Endothelial cell of umbilical vein (primary cell): Measurements from ENCODE around the gene GPR107. TPM values are rescaled to one million over a fixed set of nuclear protein-coding genes. Genes with fewer than 3 reads are reported as not detected.

Source experiments
- BruUV-seq: library from RNA; stranded (reverse); fragments of 400-500 nt; replicated peaks from 2 replicates; lab custom pipeline; 2021; lab: Mats Ljungman, UMichigan
- CTCF ChIA-PET: fragments of 300-600, 350-600 bp; sonication (Branson Sonifier 250); formaldehyde crosslinking; loops from one replicate; lab custom pipeline; 2021; ENCODE audit warnings: antibody characterized with exemption, inconsistent platforms; lab: Charles Lee
- POLR2A ChIA-PET: fragments of 300-600, 350-600 bp; sonication (Branson Sonifier 250); formaldehyde crosslinking; loops from one replicate; lab custom pipeline; 2021; ENCODE audit warnings: antibody characterized with exemption, inconsistent platforms; lab: Charles Lee
- DNase-seq: peaks from one replicate; pipeline ENCODE4 v3.0.0-alpha.2; 2011; ENCODE audit warnings: low read depth, low spot score
- FAIRE-seq: peaks from 2 replicates; lab custom pipeline; 2011; peaks lifted over from hg19 to GRCh38; lab: Jason Lieb, UNC
- H2AFZ ChIP-seq: 2 replicates; pipeline ENCODE4 v1.6.0; 2012; ENCODE audit warnings: low read depth, low read length, control low read depth, inconsistent platforms
- H3K27ac ChIP-seq: 2 replicates; pipeline ENCODE4 v1.5.1; 2011; ENCODE audit warnings: low read depth, mild to moderate bottlenecking, control low read depth, low read length, moderate library complexity; ENCODE audit not compliant: insufficient read depth
- H3K27me3 ChIP-seq, 2 experiments: 2 replicates each; pipeline versions ENCODE4 v1.6.0 to v1.6.1; 2011; ENCODE audit warnings: low read length in 2 of 2, mixed read lengths in 1 of 2; ENCODE audit not compliant: control insufficient read depth in 2 of 2, insufficient read depth in 2 of 2
- H3K36me3 ChIP-seq, 2 experiments: 2 replicates in 1 of 2; 3 replicates in 1 of 2; pipeline ENCODE4 v1.5.1; 2011; ENCODE audit warnings: low read length in 2 of 2, mild to moderate bottlenecking in 1 of 2, moderate library complexity in 1 of 2; ENCODE audit not compliant: control insufficient read depth in 2 of 2, insufficient read depth in 2 of 2; ENCODE audit errors: extremely low read depth in 1 of 2
- H3K4me1 ChIP-seq: 3 replicates; pipeline ENCODE4 v1.5.1; 2011; ENCODE audit warnings: mild to moderate bottlenecking, low read length; ENCODE audit not compliant: control insufficient read depth, insufficient read depth; ENCODE audit errors: extremely low read depth
- H3K4me2 ChIP-seq: 2 replicates; pipeline ENCODE4 v1.6.1; 2011; ENCODE audit warnings: low read length, control low read depth, mixed read lengths; ENCODE audit not compliant: insufficient read depth
- H3K4me3 ChIP-seq, 3 experiments: fragments of 200-600 bp in 1 of 3; sonication (generic), shearing (Covaris generic) in 1 of 3; replicated peaks in 1 of 3; 2 replicates each; pipeline ENCODE4 v1.5.1; 2011 to 2016; ENCODE audit warnings: control low read depth in 3 of 3, low read length in 3 of 3, mild to moderate bottlenecking in 2 of 3, inconsistent platforms in 1 of 3, low read depth in 1 of 3, moderate library complexity in 1 of 3; ENCODE audit not compliant: insufficient read depth in 1 of 3
- H3K79me2 ChIP-seq: 2 replicates; pipeline ENCODE4 v1.6.0; 2012; ENCODE audit warnings: low read length, inconsistent platforms; ENCODE audit not compliant: control insufficient read depth, insufficient read depth
- H3K9ac ChIP-seq: replicated peaks from 2 replicates; pipeline ENCODE3; 2011; ENCODE audit warnings: low read length, control low read depth; ENCODE audit not compliant: insufficient read depth; ENCODE audit errors: extremely low read depth
- H3K9me1 ChIP-seq: replicated peaks from 3 replicates; pipeline ENCODE4 v1.6.0; 2011; ENCODE audit warnings: mild to moderate bottlenecking, low read length; ENCODE audit not compliant: control insufficient read depth, insufficient read depth; ENCODE audit errors: extremely low read depth
- H3K9me3 ChIP-seq: replicated peaks from 2 replicates; pipeline ENCODE4 v1.5.1; 2012; ENCODE audit warnings: low read length, inconsistent platforms; ENCODE audit not compliant: control insufficient read depth, insufficient read depth
- H4K20me1 ChIP-seq: replicated peaks from 2 replicates; pipeline ENCODE3; 2011; ENCODE audit warnings: mild to moderate bottlenecking, low read length; ENCODE audit not compliant: control insufficient read depth, insufficient read depth; ENCODE audit errors: extremely low read depth
- FOS ChIP-seq: IDR thresholded peaks from 2 replicates; pipeline ENCODE4 v1.6.1; 2011; ENCODE audit warnings: mild to moderate bottlenecking, low read length, moderate library complexity, borderline replicate concordance; ENCODE audit not compliant: insufficient read depth
- JUN ChIP-seq: IDR thresholded peaks from 2 replicates; pipeline ENCODE4 v1.6.1; 2011; ENCODE audit warnings: borderline replicate concordance, low read depth; ENCODE audit not compliant: insufficient read length, insufficient read depth
- MYC ChIP-seq: IDR thresholded peaks from one replicate; pipeline ENCODE4 v1.6.1; 2011; ENCODE audit warnings: mild to moderate bottlenecking, low read depth, low read length
- POLR2AphosphoS5 ChIP-seq: IDR thresholded peaks from 2 replicates; pipeline ENCODE4 v1.6.1; 2012; ENCODE audit warnings: low read depth, mild to moderate bottlenecking, control low read depth, low read length, moderate library complexity; ENCODE audit not compliant: insufficient read depth
- dilution Hi-C: fragments of 300-500 bp; cut with MboI; formaldehyde crosslinking; loops from one replicate; pipeline ENCODE4 v1.15.0; 2019; ENCODE audit warnings: low sequenced_read_pairs; ENCODE audit not compliant: extremely low pct_ligation_motif_present
- intact Hi-C: fragments of 100-400 bp; cut with micrococcal nuclease; formaldehyde crosslinking; loops from one replicate; pipeline ENCODE4 v1.10.0; 2022
- polyA plus RNA-seq, 4 experiments: library from polyadenylated mRNA; depleted of rRNA in 3 of 4; stranded (reverse) in 3 of 4; unstranded in 1 of 4; fragments of >200 nt; gene quantifications; 2 replicates each; pipeline versions ENCODE4 v1.2.1 to v1.2.3, GENCODE V29; 2011 to 2012; ENCODE audit warnings: missing spikeins in 1 of 4
- total RNA-seq: library from RNA; stranded (reverse); gene quantifications from 2 replicates; pipeline ENCODE4 v1.2.3, GENCODE V29; 2021
- TF ChIP-seq, protein P1 (sequence below), 2 donors: IDR thresholded peaks; 1 replicate in 1 of 2; 2 replicates in 1 of 2; pipeline ENCODE4 v1.5.1; 2011; ENCODE audit warnings: low read length in 2 of 2, mild to moderate bottlenecking in 2 of 2, moderate library complexity in 2 of 2, control low read depth in 1 of 2, inconsistent platforms in 1 of 2, low read depth in 1 of 2; ENCODE audit not compliant: insufficient read depth in 1 of 2; ENCODE audit errors: extremely low read depth in 1 of 2

The GPR107 gene
- total and polyA plus RNA-seq, 2 donors (not counting 3 experiments of a cell fraction or from before 2014, with no cell fraction given): 27.2 to 38.9 TPM

DNA sequence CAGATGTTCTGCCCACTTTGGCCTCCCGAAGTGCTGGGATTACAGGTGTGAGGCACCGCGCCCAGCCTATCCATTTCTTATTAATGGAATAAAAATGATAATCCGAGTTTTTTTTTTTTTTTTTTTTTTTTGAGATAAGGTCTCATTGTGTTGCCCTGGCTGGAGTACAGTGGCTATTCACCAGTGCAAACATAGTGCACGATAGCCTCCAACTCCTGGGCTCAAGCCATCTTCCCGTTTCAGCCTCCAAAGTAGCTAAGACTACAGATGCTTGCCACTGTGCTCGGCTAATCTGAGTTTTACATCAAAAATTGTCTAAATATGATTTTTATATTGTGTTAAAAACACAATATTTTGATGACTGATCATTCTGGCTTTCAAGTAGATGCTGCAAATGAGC is 6.6 kb downstream of the GPR107 start:
- Histone ChIP-seq H3K4me1 (no peaks in the 10 kb centered on the region), H2AFZ (no peak overlapping the region), H3K4me2 (no peak overlapping the region), H3K27ac (no peak overlapping the region), H3K79me2 (peaks cover 56% of the 10 kb centered on the region), H3K36me3 (peaks cover 2 to 3% of the 10 kb centered on the region in 2 experiments), H3K9ac (no peak overlapping the region), H3K4me3 (no peak overlapping the region), H3K27me3 (no peaks in the 10 kb centered on the region), H3K9me3 (no peaks in the 10 kb centered on the region), H4K20me1 (peaks cover 4% of the 10 kb centered on the region), H3K9me1 (no peaks in the 10 kb centered on the region)
- intact Hi-C loops (no loop called here), dilution Hi-C loops (no loop called here)
- CTCF ChIA-PET: interaction anchor here (1.1 to 1.2 kb wide), 3 partner anchors 8 to 150 kb away, joined by 3 to 4 read pairs (median 3); no protein-coding TSS in a partner anchor
- TF ChIP-seq, protein P1, sequence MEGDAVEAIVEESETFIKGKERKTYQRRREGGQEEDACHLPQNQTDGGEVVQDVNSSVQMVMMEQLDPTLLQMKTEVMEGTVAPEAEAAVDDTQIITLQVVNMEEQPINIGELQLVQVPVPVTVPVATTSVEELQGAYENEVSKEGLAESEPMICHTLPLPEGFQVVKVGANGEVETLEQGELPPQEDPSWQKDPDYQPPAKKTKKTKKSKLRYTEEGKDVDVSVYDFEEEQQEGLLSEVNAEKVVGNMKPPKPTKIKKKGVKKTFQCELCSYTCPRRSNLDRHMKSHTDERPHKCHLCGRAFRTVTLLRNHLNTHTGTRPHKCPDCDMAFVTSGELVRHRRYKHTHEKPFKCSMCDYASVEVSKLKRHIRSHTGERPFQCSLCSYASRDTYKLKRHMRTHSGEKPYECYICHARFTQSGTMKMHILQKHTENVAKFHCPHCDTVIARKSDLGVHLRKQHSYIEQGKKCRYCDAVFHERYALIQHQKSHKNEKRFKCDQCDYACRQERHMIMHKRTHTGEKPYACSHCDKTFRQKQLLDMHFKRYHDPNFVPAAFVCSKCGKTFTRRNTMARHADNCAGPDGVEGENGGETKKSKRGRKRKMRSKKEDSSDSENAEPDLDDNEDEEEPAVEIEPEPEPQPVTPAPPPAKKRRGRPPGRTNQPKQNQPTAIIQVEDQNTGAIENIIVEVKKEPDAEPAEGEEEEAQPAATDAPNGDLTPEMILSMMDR (IDR thresholded peaks at IDR 0.05; ENCODE audit: extremely low read depth in 1 of 2, insufficient read depth in 1 of 2, low read depth in 1 of 2, low read length in 2 of 2): no peak
- TF ChIP-seq JUN: no peak
- no peak for TF ChIP-seq FOS
- FAIRE-seq: no peak
- DNase-seq: no peak
- POLR2A ChIA-PET: no interaction called here
- no TSS peak for BruUV-seq

DNA sequence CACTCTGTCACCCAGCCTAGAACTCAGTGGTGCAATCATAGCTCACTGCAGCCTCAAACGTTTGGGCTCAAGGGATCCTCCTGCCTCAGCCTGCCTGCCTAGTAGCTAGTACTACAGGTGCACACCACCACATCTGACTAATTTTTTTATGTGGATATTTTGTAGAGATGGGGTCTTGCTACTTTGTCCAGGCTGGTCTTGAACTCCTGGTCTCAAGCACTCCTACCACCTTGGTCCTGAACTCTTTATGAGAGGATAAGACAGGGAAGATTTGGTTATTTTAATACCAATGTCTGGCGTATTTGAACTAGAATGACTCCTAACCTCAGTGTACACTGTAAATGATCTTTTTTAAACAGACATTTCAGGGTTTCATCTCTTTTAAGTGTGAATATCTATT is 9.0 kb downstream of the GPR107 start:
- H3K9me1 ChIP-seq: no peaks in the 10 kb centered on the region

More for the DNA sequence above, 9.0 kb downstream of the GPR107 start:
- ChIA-PET CTCF (interaction anchor here (1.4 kb wide), 1 partner anchor 23 kb away, joined by 4 read pairs; no protein-coding TSS in a partner anchor), POLR2A (no interaction called here)
- Histone ChIP-seq H3K4me3 (no peak overlapping the region), H3K4me2 (no peak overlapping the region), H3K27me3 (no peaks in the 10 kb centered on the region), H3K27ac (no peak overlapping the region), H4K20me1 (peaks cover 6% of the 10 kb centered on the region), H3K9me3 (no peaks in the 10 kb centered on the region), H3K36me3 (peaks cover 2 to 3% of the 10 kb centered on the region in 2 experiments), H3K79me2 (peaks cover 50% of the 10 kb centered on the region), H3K4me1 (no peaks in the 10 kb centered on the region), H2AFZ (no peak overlapping the region), H3K9ac (no peak overlapping the region)
- intact Hi-C loops: no loop called here
- no peak for DNase-seq
- no peak for TF ChIP-seq POLR2AphosphoS5
- no peak for TF ChIP-seq JUN
- no peak for TF ChIP-seq MYC
- no peak for TF ChIP-seq FOS
- FAIRE-seq: no peak
- dilution Hi-C loops: no loop called here
- no TSS peak for BruUV-seq
